GM23248 (cell line): ENCODE data around the gene PIGO.

Source experiments
- EZH2 ChIP-seq: fragments of 200-600 bp; sonication (generic); IDR thresholded peaks from 2 replicates; pipeline ENCODE4 v1.6.1; 2018; ENCODE audit warnings: antibody characterized with exemption, mild to moderate bottlenecking; ENCODE audit not compliant: insufficient read depth, poor library complexity, severe bottlenecking
- EZH2phosphoT487 ChIP-seq: fragments of 200-600 bp; sonication (generic); IDR thresholded peaks from 2 replicates; pipeline ENCODE4 v1.6.1; 2018; ENCODE audit warnings: antibody characterized with exemption, moderate library complexity, mild to moderate bottlenecking, low read depth; ENCODE audit not compliant: insufficient read depth

- TF ChIP-seq EZH2: no peak
- no peak for TF ChIP-seq EZH2phosphoT487
Measured at GRCh38 chr9:35074791-35075190, 21.6 kb downstream of the PIGO start.
